NOMO-1 treated with dmso at 0.1 percent for 144 hours (cell line): ENCODE data around the gene STARD13.

Source experiments
- DNase-seq: peaks from one replicate; lab custom pipeline; 2025; ENCODE audit not compliant: unreplicated experiment; lab: John Stamatoyannopoulos, UW

STARD13 gene

DNA sequence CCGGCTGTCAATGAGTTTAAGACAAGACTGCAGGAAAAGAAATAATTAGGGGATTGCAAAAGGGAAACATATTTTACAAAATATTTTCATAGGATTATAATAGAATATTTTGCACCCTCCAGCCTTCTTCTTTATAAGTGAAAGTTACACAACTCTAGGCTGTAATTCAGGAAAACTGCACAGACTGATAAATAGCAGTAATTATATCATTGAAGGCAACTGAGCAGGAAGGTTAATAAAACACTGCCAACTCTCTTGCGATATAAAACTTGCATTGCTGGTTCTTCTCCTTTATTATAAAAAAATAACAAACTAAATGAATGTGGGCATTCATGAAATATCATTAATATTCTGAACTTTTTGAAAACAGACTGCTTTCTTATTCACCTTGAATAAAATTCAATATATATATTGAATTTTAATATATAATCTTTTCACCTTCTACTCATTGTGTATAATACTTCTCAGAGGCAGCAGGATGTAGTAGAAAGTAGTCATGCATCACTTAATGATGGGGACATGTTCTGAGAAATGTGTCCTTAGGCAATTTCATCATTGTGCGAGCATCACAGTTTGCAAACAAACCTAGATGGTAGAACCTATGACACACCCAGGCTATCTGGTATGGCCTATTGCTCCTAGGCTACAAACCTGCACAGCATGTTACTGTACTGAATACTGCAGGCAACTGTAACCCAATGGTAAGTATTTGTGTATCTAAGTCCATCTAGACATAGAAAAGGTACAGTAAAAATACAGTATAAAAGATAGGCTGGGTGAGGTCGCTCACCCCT, 24.9 kb upstream of the STARD13 start:
- DNase-seq: no peak

DNA sequence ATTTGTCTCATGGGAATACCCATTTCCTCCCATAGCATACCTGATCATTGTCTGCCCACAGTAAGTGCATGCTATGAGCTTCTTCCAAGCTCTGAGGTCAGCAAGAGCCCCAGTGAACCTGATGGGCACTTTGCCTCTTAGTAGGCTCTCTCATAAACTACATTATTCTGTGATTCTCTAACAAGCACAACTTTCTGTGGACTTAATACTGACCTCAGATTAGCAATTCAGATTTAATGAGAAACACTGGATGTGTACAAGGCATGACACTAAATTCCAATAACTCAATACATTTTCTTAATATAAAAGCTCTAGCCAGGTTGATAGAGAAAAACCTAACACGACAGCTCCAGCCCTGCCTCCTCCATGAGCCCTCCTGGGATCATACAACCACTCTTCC, 23.3 kb upstream of the STARD13 start:
- DNase-seq: no peak

DNA sequence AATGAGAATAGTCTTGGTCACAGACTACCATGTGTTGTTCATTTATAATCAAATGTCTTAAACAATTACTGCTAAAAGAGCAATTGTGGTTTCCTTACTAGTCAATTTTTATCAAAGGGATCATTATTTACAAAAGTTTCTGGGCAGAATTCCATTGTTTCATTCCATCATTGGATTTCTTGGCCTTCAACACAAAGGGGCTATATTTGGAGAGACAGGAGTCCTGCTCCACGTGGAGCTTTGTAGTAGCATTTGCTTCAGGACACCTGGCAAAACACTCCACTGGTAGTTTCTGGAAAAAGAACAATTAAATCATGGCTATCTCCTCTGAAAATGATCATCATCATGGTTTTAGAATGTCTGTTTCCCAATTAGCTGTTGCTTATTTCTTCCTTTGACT, 22.3 kb upstream of the STARD13 start:
- no peak for DNase-seq

- no peak for DNase-seq
Measured at GRCh38 chr13:33303855-33304597, 18.5 kb upstream of the STARD13 start.

GRCh38 chr13:33299626-33300025, 14.1 kb upstream of the STARD13 start:
- no peak for DNase-seq

- DNase-seq: no peak
Measured at GRCh38 chr13:33296793-33297425, 11.4 kb upstream of the STARD13 start.

DNA sequence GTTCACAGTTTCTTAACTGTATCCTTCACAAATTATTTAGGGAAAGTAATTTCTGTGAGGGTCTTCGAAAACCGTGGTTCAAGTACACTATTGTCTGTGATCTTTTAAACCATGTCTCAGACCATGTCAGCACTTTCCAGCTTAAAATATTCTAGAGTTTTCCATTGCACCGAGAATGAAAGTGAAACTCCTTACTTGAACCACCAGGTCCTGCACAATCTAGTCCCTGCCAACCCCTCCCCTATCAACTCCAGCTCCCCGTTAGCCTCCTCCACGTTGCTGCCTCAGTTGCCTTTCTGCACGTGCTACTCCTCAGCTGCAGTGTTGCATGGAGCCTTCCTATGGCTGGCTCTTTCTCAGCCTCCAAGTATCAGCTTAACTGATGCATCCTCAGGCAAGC, 7.2 kb upstream of the STARD13 start:
- DNase-seq: no peak

- DNase-seq: no peak
Measured at GRCh38 chr13:33290421-33290965, 4.9 kb upstream of the STARD13 start.

- no peak for DNase-seq
Measured at GRCh38 chr13:33289966-33290365, 4.4 kb upstream of the STARD13 start.

DNA sequence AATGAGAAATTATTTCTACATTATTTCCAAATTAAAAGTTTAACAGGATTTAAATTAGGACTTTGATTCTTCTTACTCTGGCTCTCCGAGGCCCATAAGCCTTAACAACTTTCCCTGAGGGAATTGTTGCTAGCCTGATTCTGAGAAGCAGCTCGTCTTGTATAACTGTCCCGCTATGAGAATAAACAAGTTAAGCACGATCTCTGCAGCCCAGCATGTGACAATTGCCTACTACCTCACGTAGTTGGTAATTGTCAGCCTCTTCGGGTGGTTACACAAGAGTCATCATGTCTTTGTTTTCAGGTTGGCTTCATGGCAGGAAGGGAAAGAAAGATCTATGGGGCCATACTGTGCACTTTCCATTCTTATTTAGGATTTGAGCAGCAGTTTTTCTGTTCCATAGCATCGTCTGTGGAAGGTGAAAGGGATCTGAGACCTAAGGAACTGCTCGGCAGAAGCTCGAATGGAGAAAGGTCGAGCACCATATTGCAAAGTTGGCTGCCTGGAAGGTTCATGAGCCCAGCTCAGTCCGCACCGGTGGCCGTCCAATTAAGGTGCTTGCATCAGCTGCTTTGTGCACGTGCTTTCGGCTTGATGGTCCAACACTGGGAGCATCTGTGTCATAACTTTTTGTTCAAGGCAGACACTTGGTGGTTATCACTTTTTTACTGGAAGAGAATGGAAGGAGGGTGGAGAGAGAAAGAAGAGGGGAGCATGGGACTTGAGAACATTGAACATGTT, 1.8 kb upstream of the STARD13 start:
- DNase-seq: no peak

- no peak for DNase-seq
Measured at GRCh38 chr13:33286128-33286527, 573 bp upstream of the STARD13 start.

DNA sequence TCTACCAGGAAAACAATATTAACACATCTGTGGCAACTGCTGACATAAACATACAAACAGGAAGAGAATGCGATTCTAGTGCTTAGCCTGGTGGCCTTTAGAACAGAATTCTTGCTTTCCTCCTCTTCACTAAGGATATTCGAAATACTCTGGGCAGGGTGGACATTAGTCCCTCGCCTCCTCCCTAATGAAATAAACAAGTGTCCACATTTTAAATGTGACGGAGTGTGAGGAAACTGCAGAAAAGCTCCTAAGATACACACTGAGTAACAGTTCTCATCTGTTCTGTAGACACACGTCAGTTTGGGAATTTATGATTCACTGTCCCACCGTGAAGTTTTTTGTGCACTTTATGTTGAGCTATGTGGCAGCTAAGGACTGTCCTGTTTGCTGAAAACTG, 639 bp downstream of the STARD13 start:
- no peak for DNase-seq

GRCh38 chr13:33284031-33284430, 1.5 kb downstream of the STARD13 start:
- DNase-seq: no peak

- no peak for DNase-seq
Measured at GRCh38 chr13:33283195-33283911, 2.2 kb downstream of the STARD13 start.

DNA sequence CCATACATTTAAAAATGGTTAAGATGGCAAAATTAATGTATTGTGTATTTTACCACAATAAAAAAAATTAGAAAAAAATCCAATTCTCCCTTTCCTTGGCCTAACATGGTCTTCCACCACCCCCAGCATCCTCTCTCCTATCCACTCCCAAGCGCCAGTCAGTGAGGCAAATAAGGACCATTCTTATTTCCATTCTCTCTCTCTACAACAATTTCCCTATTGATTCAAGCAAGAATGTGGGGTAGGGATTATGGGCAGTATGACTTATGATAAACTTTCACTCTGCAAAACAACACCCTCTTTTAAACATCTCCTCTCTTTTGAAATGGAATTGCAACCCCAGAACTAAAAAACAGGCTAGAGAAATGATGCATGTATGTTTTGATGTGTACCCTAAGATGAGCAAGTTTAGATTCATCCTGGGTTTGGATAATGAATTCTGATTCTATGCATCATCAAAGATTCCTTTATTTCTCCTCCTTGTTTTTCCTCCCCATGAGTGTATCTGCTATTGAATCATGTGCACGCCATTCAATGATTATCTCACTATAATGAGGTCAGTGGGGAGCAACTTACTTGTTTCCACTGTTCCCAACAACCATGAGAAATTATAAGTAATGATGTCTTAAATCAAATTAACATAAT, 3.5 kb downstream of the STARD13 start:
- DNase-seq: no peak

- no peak for DNase-seq
Measured at GRCh38 chr13:33280923-33281322, 4.6 kb downstream of the STARD13 start.

- DNase-seq: no peak
Measured at GRCh38 chr13:33280279-33280905, 5.2 kb downstream of the STARD13 start.

- DNase-seq: peak; percentile 13
Measured at GRCh38 chr13:33279414-33280278, 5.9 kb downstream of the STARD13 start.

GRCh38 chr13:33278913-33279312, 6.6 kb downstream of the STARD13 start:
- no peak for DNase-seq
